NT2/D1 (cell line): Measurements from ENCODE around the gene AK4.

Experiments used
- YY1 ChIP-seq: IDR thresholded peaks from 2 replicates; pipeline ENCODE4 v1.6.1; 2011; ENCODE audit not compliant: insufficient read length, insufficient read depth
- ZNF274 ChIP-seq: IDR thresholded peaks from 2 replicates; pipeline ENCODE4 v1.6.1; 2011; ENCODE audit warnings: mild to moderate bottlenecking, low read depth, low read length

- TF ChIP-seq YY1 (no peak), ZNF274 (no peak)
Observed at GRCh38 chr1:65103807-65104206, 44.2 kb upstream of the AK4 start.
